Endodermal cell (in vitro differentiated cells): ENCODE measurements around the gene ALG14. TPM values are rescaled to one million over a fixed set of nuclear protein-coding genes. Genes with fewer than 3 reads are reported as not detected.

Source experiments
- DNase-seq: peaks from one replicate; pipeline ENCODE4 v3.0.0-alpha.2; 2017
- H3K27ac ChIP-seq: 2 replicates; pipeline ENCODE4 v1.5.1; 2013; ENCODE audit warnings: mild to moderate bottlenecking, low read depth, low read length, moderate library complexity
- H3K27me3 ChIP-seq: 2 replicates; pipeline ENCODE4 v1.6.1; 2013; ENCODE audit warnings: mild to moderate bottlenecking, low read length, moderate library complexity; ENCODE audit not compliant: insufficient read depth, control insufficient read depth, poor library complexity, severe bottlenecking
- H3K36me3 ChIP-seq: 2 replicates; pipeline ENCODE4 v1.7.0; 2013; ENCODE audit warnings: mild to moderate bottlenecking, low read length, moderate library complexity; ENCODE audit not compliant: control insufficient read depth, insufficient read depth
- H3K4me1 ChIP-seq: one replicate; pipeline ENCODE4 v1.7.0; 2013; ENCODE audit warnings: low read length; ENCODE audit not compliant: control insufficient read depth, insufficient read depth
- H3K4me3 ChIP-seq: 2 replicates; pipeline ENCODE4 v1.5.1; 2013; ENCODE audit warnings: mild to moderate bottlenecking, low read length, moderate library complexity
- H3K9ac ChIP-seq: 2 replicates; pipeline ENCODE4 v1.6.1; 2013; ENCODE audit warnings: mild to moderate bottlenecking, low read length, moderate library complexity; ENCODE audit not compliant: poor library complexity, severe bottlenecking; ENCODE audit errors: extremely low read depth
- H3K9me3 ChIP-seq: 2 replicates; pipeline ENCODE4 v1.6.1; 2013; ENCODE audit warnings: mild to moderate bottlenecking, low read length, moderate library complexity; ENCODE audit not compliant: control insufficient read depth
- H3K27ac Mint-ChIP-seq: 2 replicates; pipeline ENCODE4 v1.8.0; 2020; ENCODE audit warnings: mixed read lengths
- H3K27me3 Mint-ChIP-seq: 2 replicates; pipeline ENCODE4 v1.8.0; 2021; ENCODE audit warnings: mild to moderate bottlenecking, mixed read lengths; ENCODE audit not compliant: insufficient read depth
- H3K36me3 Mint-ChIP-seq: 2 replicates; pipeline ENCODE4 v1.8.0; 2020; ENCODE audit warnings: low read depth, mixed read lengths
- H3K4me1 Mint-ChIP-seq: 2 replicates; pipeline ENCODE4 v1.8.0; 2020; ENCODE audit warnings: mixed read lengths
- H3K4me3 Mint-ChIP-seq: 2 replicates; pipeline ENCODE4 v1.8.0; 2020; ENCODE audit warnings: mild to moderate bottlenecking, moderate library complexity, mixed read lengths
- H3K9me3 Mint-ChIP-seq: 2 replicates; pipeline ENCODE4 v1.8.0; 2020; ENCODE audit warnings: mild to moderate bottlenecking, mixed read lengths
- CTCF ChIP-seq: fragments of 200-600 bp; sonication (generic); conservative IDR thresholded peaks from 2 replicates; pipeline ENCODE4 v1.5.0; 2021; ENCODE audit warnings: antibody characterized with exemption, mild to moderate bottlenecking
- WGBS, 2 experiments: methylation state at CpG; one replicate each; pipeline versions ENCODE4 v1.1.5 to v1.1.7; 2013; ENCODE audit warnings: missing lambda C conversion rate in 2 of 2, mixed read lengths in 1 of 2; ENCODE audit not compliant: insufficient coverage in 1 of 2, insufficient read length in 1 of 2; 5-methylcytosine and 5-hydroxymethylcytosine counted together
- total RNA-seq, 2 donors: library from RNA; stranded (reverse); fragmentation: NEBNext Ultra II Directional in 1 of 2; extraction: Animal tissue kit (Norgen Biotek cat#: 25700) in 1 of 2; gene quantifications; 2 replicates in 1 of 2; 3 replicates in 1 of 2; pipeline ENCODE4 v1.2.1, GENCODE V29; 2021

The ALG14 gene
- total RNA-seq, 2 donors from 2014 or later, result 5.9 to 7.0 TPM

GRCh38 chr1:94955767-94956632, 116.8 kb downstream of the ALG14 start:
- H3K4me1 Mint-ChIP-seq, result peaks cover 19% of the 10 kb centered on the region
- no peaks in the 10 kb centered on the region for H3K36me3 Mint-ChIP-seq
- no peak overlapping the region for H3K27ac Mint-ChIP-seq
- no peaks in the 10 kb centered on the region for H3K9me3 Mint-ChIP-seq
- no peaks in the 10 kb centered on the region for H3K27me3 ChIP-seq
- DNase-seq, result no peak
- H3K4me3 Mint-ChIP-seq, result no peak overlapping the region
- H3K4me1 ChIP-seq, result peaks cover 11% of the 10 kb centered on the region
- H3K27ac ChIP-seq, result no peak overlapping the region
- 74 to 84% methylated on average over 4 to 6 of the region's 6 CpGs for WGBS, 2 experiments
- peaks cover 4% of the 10 kb centered on the region for H3K9me3 ChIP-seq
- H3K9ac ChIP-seq, result no peak overlapping the region
- TF ChIP-seq CTCF, result no peak
- no peak overlapping the region for H3K4me3 ChIP-seq
- peaks cover 3% of the 10 kb centered on the region for H3K27me3 Mint-ChIP-seq
- no peaks in the 10 kb centered on the region for H3K36me3 ChIP-seq

- H3K27me3 Mint-ChIP-seq, result peaks cover 3% of the 10 kb centered on the region
- peaks cover 30% of the 10 kb centered on the region for H3K4me1 Mint-ChIP-seq
- Histone ChIP-seq H3K27ac (no peak overlapping the region), H3K36me3 (no peaks in the 10 kb centered on the region), H3K27me3 (no peaks in the 10 kb centered on the region), H3K9me3 (peaks cover 4% of the 10 kb centered on the region), H3K4me1 (peaks cover 12% of the 10 kb centered on the region), H3K9ac (no peak overlapping the region), H3K4me3 (no peak overlapping the region)
- no peak for TF ChIP-seq CTCF
- no peak for DNase-seq
- no peaks in the 10 kb centered on the region for H3K9me3 Mint-ChIP-seq
- WGBS, 2 experiments, result 77 to 82% methylated on average over 9 of the region's 9 CpGs
- no peak overlapping the region for H3K27ac Mint-ChIP-seq
- no peak overlapping the region for H3K4me3 Mint-ChIP-seq
- no peaks in the 10 kb centered on the region for H3K36me3 Mint-ChIP-seq
Measured at GRCh38 chr1:94954263-94955220, 118.2 kb downstream of the ALG14 start.

GRCh38 chr1:94953746-94954145, 119.0 kb downstream of the ALG14 start:
- no peak overlapping the region for H3K4me3 ChIP-seq
- peaks cover 30% of the 10 kb centered on the region for H3K4me1 Mint-ChIP-seq
- H3K27me3 ChIP-seq, result no peaks in the 10 kb centered on the region
- no peaks in the 10 kb centered on the region for H3K36me3 Mint-ChIP-seq
- WGBS, 2 experiments, result 91 to 95% methylated on average over 6 of the region's 6 CpGs
- no peak overlapping the region for H3K4me3 Mint-ChIP-seq
- no peaks in the 10 kb centered on the region for H3K9me3 Mint-ChIP-seq
- no peak for DNase-seq
- peaks cover 3% of the 10 kb centered on the region for H3K27me3 Mint-ChIP-seq
- H3K4me1 ChIP-seq, result peaks cover 12% of the 10 kb centered on the region
- no peaks in the 10 kb centered on the region for H3K36me3 ChIP-seq
- H3K27ac Mint-ChIP-seq, result no peak overlapping the region
- H3K9ac ChIP-seq, result no peak overlapping the region
- no peak for TF ChIP-seq CTCF
- peaks cover 4% of the 10 kb centered on the region for H3K9me3 ChIP-seq
- H3K27ac ChIP-seq, result no peak overlapping the region
